A549 (cell line): Measurements from ENCODE around the gene FLG. TPM values are rescaled to one million over a fixed set of nuclear protein-coding genes. Genes with fewer than 3 reads are reported as not detected.
"Not testable (repeated sequence)": the region's sequence is repeated elsewhere in the genome, so short reads cannot be mapped to it uniquely, and the experiment has no call there.

Source experiments
- ATAC-seq, 2 experiments: fragments of 200-7000 bp in 1 of 2; fragments of >200 bp in 1 of 2; cut with Nextera tagmentation in 1 of 2; cut with Tn5 transposase in 1 of 2; 3 replicates each; pipeline versions ENCODE4 v1.8.0 to v1.9.1; 2018 to 2020; ENCODE audit warnings: mild to moderate bottlenecking in 1 of 2, moderate library complexity in 1 of 2
- CTCF ChIA-PET: fragments of 300-600 bp; sonication (Branson Sonifier 250); formaldehyde crosslinking; extraction: SDS; loops from one replicate; lab custom pipeline; 2021; ENCODE audit warnings: antibody characterized with exemption, inconsistent platforms; lab: Yijun Ruan, JAX
- POLR2A ChIA-PET: fragments of 350-600 bp; formaldehyde crosslinking; extraction: SDS; loops from one replicate; lab custom pipeline; 2021; ENCODE audit warnings: antibody characterized with exemption, inconsistent platforms; lab: Yijun Ruan, JAX
- DNase-seq, 2 experiments: peaks; one replicate each; pipeline versions ENCODE4 v3.0.0 to v3.0.0-alpha.2; 2011 to 2016; ENCODE audit warnings: low read depth in 1 of 2, low spot score in 1 of 2
- FAIRE-seq: peaks from 2 replicates; lab custom pipeline; 2011; peaks lifted over from hg19 to GRCh38; lab: Jason Lieb, UNC
- H3K27ac ChIP-seq, 2 experiments: fragments of >200 bp; sonication (Bioruptor Twin); formaldehyde crosslinking; 3 replicates each; pipeline ENCODE4 v1.5.1; 2016 to 2017
- H3K4me1 ChIP-seq: fragments of >200 bp; sonication (Bioruptor Twin); formaldehyde crosslinking; 3 replicates; pipeline ENCODE4 v1.6.1; 2016
- H3K4me2 ChIP-seq: fragments of >200 bp; sonication (Bioruptor Twin); formaldehyde crosslinking; 3 replicates; pipeline ENCODE4 v1.6.1; 2016
- H3K4me3 ChIP-seq: fragments of >200 bp; sonication (Bioruptor Twin); formaldehyde crosslinking; 3 replicates; pipeline ENCODE4 v1.5.1; 2016
- H3K9me3 ChIP-seq: fragments of >200 bp; sonication (Bioruptor Twin); formaldehyde crosslinking; 3 replicates; pipeline ENCODE4 v1.6.1; 2016
- CBX8 ChIP-seq: fragments of 200-600 bp; sonication (generic); IDR thresholded peaks from 2 replicates; pipeline ENCODE4 v1.6.1; 2016
- CHD2 ChIP-seq: fragments of 150-350 bp; IDR thresholded peaks from 2 replicates; pipeline ENCODE4 v1.6.1; 2014; ENCODE audit warnings: low read length; ENCODE audit not compliant: partially characterized antibody
- ESRRA ChIP-seq: fragments of 150-350 bp; IDR thresholded peaks from 2 replicates; pipeline ENCODE4 v1.6.1; 2014; ENCODE audit warnings: mild to moderate bottlenecking, low read length, borderline replicate concordance
- FOSL2 ChIP-seq, 2 experiments: fragments of 450-650 bp in 1 of 2; fragments of >200 bp in 1 of 2; sonication (Bioruptor Twin) in 1 of 2; formaldehyde crosslinking; IDR thresholded peaks; 2 replicates each; pipeline versions ENCODE4 v1.5.0 to v1.6.1; 2016 to 2020; ENCODE audit warnings: mild to moderate bottlenecking in 1 of 2, moderate library complexity in 1 of 2
- MAZ ChIP-seq: fragments of 150-350 bp; IDR thresholded peaks from 2 replicates; pipeline ENCODE4 v1.6.1; 2014; ENCODE audit warnings: antibody characterized with exemption, low read depth, low read length, borderline replicate concordance
- PHF8 ChIP-seq: fragments of 200-600 bp; sonication (generic); IDR thresholded peaks from 2 replicates; pipeline ENCODE4 v1.6.1; 2016; ENCODE audit warnings: low read depth, mild to moderate bottlenecking, antibody characterized with exemption, moderate library complexity, borderline replicate concordance
- ZFP36 ChIP-seq: fragments of 450-650 bp; IDR thresholded peaks from 2 replicates; pipeline ENCODE4 v1.6.1; 2014; ENCODE audit warnings: borderline replicate concordance; ENCODE audit not compliant: partially characterized antibody
- WGBS: methylation state at CpG from one replicate; pipeline ENCODE4 v1.1.6; 2017; ENCODE audit errors: missing lambda C conversion rate; 5-methylcytosine and 5-hydroxymethylcytosine counted together
- polyA plus RNA-seq, 4 experiments: library from polyadenylated mRNA; depleted of rRNA in 3 of 4; stranded (reverse); fragments of >200 nt; fragmentation: RNase III in 1 of 4; extraction: RNeasy Plus Mini Kit Qiagen cat#74134 plus additional on column Dnase treatment in 1 of 4; gene quantifications; 2 replicates in 3 of 4; 3 replicates in 1 of 4; pipeline ENCODE4 v1.2.3, GENCODE V29; 2011 to 2017
- TF ChIP-seq, protein P1 (sequence below): fragments of 200-600 bp; sonication (generic); IDR thresholded peaks from 2 replicates; pipeline ENCODE4 v1.6.1; 2016; ENCODE audit warnings: antibody characterized with exemption, mild to moderate bottlenecking, moderate library complexity
- TF ChIP-seq, protein P2 (sequence below): IDR thresholded peaks from 2 replicates; pipeline ENCODE4 v1.6.1; 2012; ENCODE audit warnings: low read depth, borderline replicate concordance
- TF ChIP-seq, protein P3 (sequence below): fragments of 250-450 bp; sonication (Bioruptor Pico); IDR thresholded peaks from 2 replicates; pipeline ENCODE4 v1.5.0; 2021; ENCODE audit warnings: mild to moderate bottlenecking, moderate library complexity, borderline replicate concordance
- TF ChIP-seq, protein P4 (sequence below): fragments of 450-650 bp; IDR thresholded peaks from 2 replicates; pipeline ENCODE4 v1.6.1; 2014; ENCODE audit warnings: antibody characterized with exemption

The FLG gene
- polyA plus RNA-seq, 2 of the 4 experiments (the other 2 are of a cell fraction), result under 0.01 to 0.01 TPM

DNA sequence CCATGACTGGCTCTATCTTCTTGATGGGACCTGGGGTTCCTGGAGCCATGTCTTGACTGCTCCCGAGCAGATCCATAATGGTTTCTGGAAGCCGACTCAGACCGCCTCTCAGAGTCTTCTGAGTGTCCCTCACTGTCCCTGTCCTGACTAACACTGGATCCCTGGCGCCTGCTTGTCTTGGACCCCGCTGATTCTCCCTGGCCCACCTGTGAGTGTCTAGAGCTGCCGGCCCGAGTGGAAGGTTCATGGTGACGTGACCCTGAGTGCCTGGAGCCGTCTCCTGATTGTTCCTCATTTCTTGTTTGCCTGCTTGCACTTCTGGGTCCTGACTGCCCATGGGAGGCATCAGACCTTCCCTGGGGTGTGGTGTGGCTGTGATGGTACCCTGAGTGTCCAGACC is 15.1 kb downstream of the FLG start:
- no peak for DNase-seq
- ChIA-PET CTCF (no interaction called here), POLR2A (no interaction called here)
- no peak for FAIRE-seq
- 30% methylated on average over 6 of the region's 9 CpGs for WGBS
- Histone ChIP-seq H3K4me2 (no peak overlapping the region), H3K4me1 (no peaks in the 10 kb centered on the region), H3K4me3 (no peak overlapping the region), H3K27ac (no peak overlapping the region), H3K9me3 (no peaks in the 10 kb centered on the region)
- ATAC-seq, result no peak
- no peak for TF ChIP-seq ESRRA
- no peak for TF ChIP-seq CHD2
- TF ChIP-seq, protein P1, sequence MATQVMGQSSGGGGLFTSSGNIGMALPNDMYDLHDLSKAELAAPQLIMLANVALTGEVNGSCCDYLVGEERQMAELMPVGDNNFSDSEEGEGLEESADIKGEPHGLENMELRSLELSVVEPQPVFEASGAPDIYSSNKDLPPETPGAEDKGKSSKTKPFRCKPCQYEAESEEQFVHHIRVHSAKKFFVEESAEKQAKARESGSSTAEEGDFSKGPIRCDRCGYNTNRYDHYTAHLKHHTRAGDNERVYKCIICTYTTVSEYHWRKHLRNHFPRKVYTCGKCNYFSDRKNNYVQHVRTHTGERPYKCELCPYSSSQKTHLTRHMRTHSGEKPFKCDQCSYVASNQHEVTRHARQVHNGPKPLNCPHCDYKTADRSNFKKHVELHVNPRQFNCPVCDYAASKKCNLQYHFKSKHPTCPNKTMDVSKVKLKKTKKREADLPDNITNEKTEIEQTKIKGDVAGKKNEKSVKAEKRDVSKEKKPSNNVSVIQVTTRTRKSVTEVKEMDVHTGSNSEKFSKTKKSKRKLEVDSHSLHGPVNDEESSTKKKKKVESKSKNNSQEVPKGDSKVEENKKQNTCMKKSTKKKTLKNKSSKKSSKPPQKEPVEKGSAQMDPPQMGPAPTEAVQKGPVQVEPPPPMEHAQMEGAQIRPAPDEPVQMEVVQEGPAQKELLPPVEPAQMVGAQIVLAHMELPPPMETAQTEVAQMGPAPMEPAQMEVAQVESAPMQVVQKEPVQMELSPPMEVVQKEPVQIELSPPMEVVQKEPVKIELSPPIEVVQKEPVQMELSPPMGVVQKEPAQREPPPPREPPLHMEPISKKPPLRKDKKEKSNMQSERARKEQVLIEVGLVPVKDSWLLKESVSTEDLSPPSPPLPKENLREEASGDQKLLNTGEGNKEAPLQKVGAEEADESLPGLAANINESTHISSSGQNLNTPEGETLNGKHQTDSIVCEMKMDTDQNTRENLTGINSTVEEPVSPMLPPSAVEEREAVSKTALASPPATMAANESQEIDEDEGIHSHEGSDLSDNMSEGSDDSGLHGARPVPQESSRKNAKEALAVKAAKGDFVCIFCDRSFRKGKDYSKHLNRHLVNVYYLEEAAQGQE, result no peak
- no peak for TF ChIP-seq FOSL2 (IDR thresholded peaks at IDR 0.05)
- no peak for TF ChIP-seq FOSL2 (CRISPR knock-in tag; IDR thresholded peaks at IDR 0.05)
- no peak for TF ChIP-seq ZFP36
- TF ChIP-seq, protein P2, sequence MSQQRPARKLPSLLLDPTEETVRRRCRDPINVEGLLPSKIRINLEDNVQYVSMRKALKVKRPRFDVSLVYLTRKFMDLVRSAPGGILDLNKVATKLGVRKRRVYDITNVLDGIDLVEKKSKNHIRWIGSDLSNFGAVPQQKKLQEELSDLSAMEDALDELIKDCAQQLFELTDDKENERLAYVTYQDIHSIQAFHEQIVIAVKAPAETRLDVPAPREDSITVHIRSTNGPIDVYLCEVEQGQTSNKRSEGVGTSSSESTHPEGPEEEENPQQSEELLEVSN, result no peak
- no peak for TF ChIP-seq PHF8
- TF ChIP-seq, protein P3, sequence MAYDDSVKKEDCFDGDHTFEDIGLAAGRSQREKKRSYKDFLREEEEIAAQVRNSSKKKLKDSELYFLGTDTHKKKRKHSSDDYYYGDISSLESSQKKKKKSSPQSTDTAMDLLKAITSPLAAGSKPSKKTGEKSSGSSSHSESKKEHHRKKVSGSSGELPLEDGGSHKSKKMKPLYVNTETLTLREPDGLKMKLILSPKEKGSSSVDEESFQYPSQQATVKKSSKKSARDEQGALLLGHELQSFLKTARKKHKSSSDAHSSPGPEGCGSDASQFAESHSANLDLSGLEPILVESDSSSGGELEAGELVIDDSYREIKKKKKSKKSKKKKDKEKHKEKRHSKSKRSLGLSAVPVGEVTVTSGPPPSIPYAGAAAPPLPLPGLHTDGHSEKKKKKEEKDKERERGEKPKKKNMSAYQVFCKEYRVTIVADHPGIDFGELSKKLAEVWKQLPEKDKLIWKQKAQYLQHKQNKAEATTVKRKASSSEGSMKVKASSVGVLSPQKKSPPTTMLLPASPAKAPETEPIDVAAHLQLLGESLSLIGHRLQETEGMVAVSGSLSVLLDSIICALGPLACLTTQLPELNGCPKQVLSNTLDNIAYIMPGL (CRISPR knock-in tag), result no peak
- TF ChIP-seq, protein P4, sequence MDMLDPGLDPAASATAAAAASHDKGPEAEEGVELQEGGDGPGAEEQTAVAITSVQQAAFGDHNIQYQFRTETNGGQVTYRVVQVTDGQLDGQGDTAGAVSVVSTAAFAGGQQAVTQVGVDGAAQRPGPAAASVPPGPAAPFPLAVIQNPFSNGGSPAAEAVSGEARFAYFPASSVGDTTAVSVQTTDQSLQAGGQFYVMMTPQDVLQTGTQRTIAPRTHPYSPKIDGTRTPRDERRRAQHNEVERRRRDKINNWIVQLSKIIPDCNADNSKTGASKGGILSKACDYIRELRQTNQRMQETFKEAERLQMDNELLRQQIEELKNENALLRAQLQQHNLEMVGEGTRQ, result no peak
- TF ChIP-seq CBX8, result no peak
- no peak for TF ChIP-seq MAZ

DNA sequence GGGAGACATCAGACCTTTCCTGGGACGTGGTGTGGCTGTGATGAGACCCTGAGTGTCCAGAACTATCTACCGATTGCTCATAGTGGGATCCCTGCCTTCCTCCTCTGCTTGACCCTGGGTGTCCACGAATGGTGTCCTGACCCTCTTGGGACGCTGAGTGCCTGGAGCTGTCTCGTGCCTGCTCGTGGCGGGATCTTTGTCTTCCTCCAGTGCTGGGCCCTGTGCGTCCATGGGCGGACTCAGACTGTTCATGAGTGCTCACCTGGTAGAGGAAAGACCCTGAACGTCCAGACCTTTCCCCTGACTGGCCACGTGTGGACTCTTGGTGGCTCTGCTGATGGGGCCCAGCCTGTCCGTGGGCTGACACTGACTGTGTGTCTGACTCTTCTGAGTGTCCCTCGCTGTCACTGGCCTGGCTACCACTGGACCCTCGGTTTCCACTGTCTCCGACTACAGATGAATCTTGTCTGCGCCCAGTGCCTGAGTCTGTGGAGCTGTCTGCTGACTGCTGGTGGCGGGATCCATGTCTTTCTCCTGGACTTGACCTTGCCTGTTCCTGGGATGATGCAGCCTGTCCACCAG is 15.6 kb downstream of the FLG start:
- DNase-seq, CTCF ChIA-PET, H3K27ac ChIP-seq, H3K4me3 ChIP-seq, H3K4me1 ChIP-seq, POLR2A ChIA-PET, ATAC-seq, H3K9me3 ChIP-seq, H3K4me2 ChIP-seq, FAIRE-seq: not testable (repeated sequence)
- 39% methylated on average over 15 of the region's 17 CpGs for WGBS

DNA sequence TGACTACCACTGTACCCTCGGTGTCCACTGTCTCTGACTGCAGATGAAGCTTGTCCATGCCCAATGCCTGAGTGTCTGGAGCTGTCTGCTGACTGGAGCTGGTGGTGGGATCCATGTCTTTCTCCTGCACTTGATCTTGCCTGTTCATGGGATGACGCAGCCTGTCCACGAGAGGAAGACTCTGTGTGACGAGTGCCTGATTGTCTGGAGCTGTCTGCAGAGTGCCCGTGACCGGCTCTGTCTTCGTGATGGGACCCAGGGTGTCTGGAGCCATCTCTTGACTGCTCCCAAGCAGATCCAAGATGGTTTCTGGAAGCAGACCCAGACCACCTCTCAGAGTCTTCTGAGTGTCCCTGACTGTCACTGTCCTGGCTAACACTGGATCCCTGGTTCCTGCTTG is 16.3 kb downstream of the FLG start:
- FAIRE-seq, H3K4me2 ChIP-seq, CTCF ChIA-PET, H3K9me3 ChIP-seq, H3K4me1 ChIP-seq, H3K27ac ChIP-seq, ATAC-seq, DNase-seq, H3K4me3 ChIP-seq, POLR2A ChIA-PET: not testable (repeated sequence)
- 56% methylated on average over 6 of the region's 7 CpGs for WGBS

DNA sequence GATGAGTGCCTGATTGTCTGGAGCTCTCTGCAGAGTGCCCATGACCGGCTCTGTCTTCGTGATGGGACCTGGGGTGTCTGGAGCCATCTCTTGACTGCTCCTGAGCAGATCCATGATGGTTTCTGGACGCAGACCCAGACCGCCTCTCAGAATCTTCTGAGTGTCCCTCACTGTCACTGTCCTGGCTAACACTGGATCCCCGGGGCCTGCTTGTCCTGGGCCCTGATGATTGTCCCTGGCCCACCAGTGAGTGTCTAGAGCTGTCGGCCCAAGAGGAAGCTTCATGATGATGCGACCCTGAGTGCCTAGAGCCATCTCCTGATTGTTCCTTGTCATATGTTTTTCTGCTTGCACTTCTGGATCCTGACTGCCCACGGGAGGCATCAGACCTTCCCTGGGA is 17.1 kb downstream of the FLG start:
- H3K4me2 ChIP-seq, CTCF ChIA-PET, H3K27ac ChIP-seq, ATAC-seq, DNase-seq, H3K9me3 ChIP-seq, H3K4me1 ChIP-seq, FAIRE-seq, H3K4me3 ChIP-seq: not testable (repeated sequence)
- WGBS, result 31% methylated on average over 8 of the region's 8 CpGs
- POLR2A ChIA-PET, result interaction anchor here (0.6 kb wide), 1 partner anchor 324 kb away, joined by 3 read pairs; no protein-coding TSS in a partner anchor

DNA sequence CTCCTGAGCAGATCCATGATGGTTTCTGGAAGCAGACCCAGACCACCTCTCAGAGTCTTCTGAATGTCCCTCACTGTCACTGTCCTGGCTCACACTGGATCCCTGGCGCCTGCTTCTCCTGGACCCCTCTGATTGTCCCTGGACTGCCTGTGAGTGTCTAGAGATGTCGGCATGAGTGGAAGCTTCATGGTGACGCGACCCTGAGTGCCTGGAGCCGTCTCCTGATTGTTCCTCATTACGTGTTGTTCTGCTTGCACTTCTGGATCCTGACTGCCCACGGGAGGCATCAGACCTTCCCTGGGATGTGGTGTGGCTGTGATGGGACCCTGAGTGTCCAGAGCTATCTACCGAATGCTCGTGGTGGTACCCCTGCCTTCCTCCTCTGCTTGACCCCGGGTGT is 18.9 kb downstream of the FLG start:
- CTCF ChIA-PET, H3K9me3 ChIP-seq, POLR2A ChIA-PET, H3K4me2 ChIP-seq, DNase-seq, H3K4me3 ChIP-seq, H3K4me1 ChIP-seq, ATAC-seq, FAIRE-seq, H3K27ac ChIP-seq: not testable (repeated sequence)
- WGBS, result 24% methylated on average over 7 of the region's 10 CpGs

DNA sequence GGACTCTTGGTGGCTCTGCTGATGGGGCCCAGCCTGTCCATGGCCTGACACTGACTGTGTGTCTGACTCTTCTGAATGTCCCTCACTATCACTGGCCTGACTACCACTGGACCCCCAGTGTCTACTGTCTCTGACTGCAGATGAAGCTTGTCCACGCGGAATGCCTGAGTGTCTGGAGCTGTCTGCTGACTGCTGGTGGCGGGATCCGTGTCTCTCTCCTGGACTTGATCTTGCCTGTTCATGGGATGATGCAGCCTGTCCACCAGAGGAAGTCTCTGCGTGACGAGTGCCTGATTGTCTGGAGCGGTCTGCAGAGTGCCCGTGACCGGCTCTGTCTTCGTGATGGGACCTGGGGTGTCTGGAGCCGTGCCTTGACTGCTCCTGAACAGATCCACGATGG is 20.3 kb downstream of the FLG start:
- H3K9me3 ChIP-seq, H3K4me2 ChIP-seq, POLR2A ChIA-PET, H3K4me3 ChIP-seq, DNase-seq, H3K4me1 ChIP-seq, ATAC-seq, CTCF ChIA-PET, H3K27ac ChIP-seq, FAIRE-seq: not testable (repeated sequence)
- 66% methylated on average over 12 of the region's 12 CpGs for WGBS
